PC-9 (cell line): ENCODE results near the gene ATP8B3. TPM values are rescaled to one million over a fixed set of nuclear protein-coding genes. Genes with fewer than 3 reads are reported as not detected.

Experiments
- BruUV-seq: library from RNA; stranded (reverse); fragments of 400-500 nt; replicated peaks from 2 replicates; lab custom pipeline; 2021; lab: Mats Ljungman, UMichigan
- CTCF ChIA-PET: fragments of 300-600 bp; sonication (Branson Sonifier 250); formaldehyde crosslinking; loops from one replicate; lab custom pipeline; 2022; ENCODE audit warnings: antibody characterized with exemption; lab: Charles Lee
- POLR2A ChIA-PET: fragments of 300-600 bp; sonication (Branson Sonifier 250); formaldehyde crosslinking; loops from one replicate; lab custom pipeline; 2022; ENCODE audit warnings: antibody characterized with exemption; ENCODE audit not compliant: unreplicated experiment; lab: Charles Lee
- DNase-seq, 2 experiments: peaks; one replicate each; pipeline versions ENCODE4 v3.0.0 to v3.0.0-alpha.2; 2015 to 2022; ENCODE audit warnings: mixed read lengths in 1 of 2
- H2AFZ ChIP-seq: fragments of 200-600 bp; sonication (generic); 2 replicates; pipeline ENCODE4 v1.8.1; 2017; ENCODE audit warnings: antibody characterized with exemption
- H3F3A ChIP-seq: fragments of 200-600 bp; sonication (generic); 2 replicates; pipeline ENCODE4 v1.8.1; 2017; ENCODE audit warnings: antibody characterized with exemption, mild to moderate bottlenecking, low read depth; ENCODE audit not compliant: insufficient read depth
- H3K27ac ChIP-seq: fragments of 200-600 bp; sonication (generic); 2 replicates; pipeline ENCODE4 v1.6.1; 2016; ENCODE audit warnings: mixed run types
- H3K27me3 ChIP-seq: fragments of 200-600 bp; sonication (generic); 2 replicates; pipeline ENCODE4 v1.6.1; 2016; ENCODE audit warnings: low read depth, mixed run types; ENCODE audit not compliant: insufficient read depth
- H3K36me3 ChIP-seq: fragments of 200-600 bp; sonication (generic); 2 replicates; pipeline ENCODE4 v1.6.1; 2016; ENCODE audit warnings: low read depth, mixed run types
- H3K4me1 ChIP-seq: fragments of 200-600 bp; sonication (generic); replicated peaks from 2 replicates; pipeline ENCODE4 v1.6.1; 2016; ENCODE audit warnings: mixed run types; ENCODE audit not compliant: insufficient read depth
- H3K4me2 ChIP-seq: fragments of 200-600 bp; sonication (generic); 2 replicates; pipeline ENCODE4 v1.6.1; 2017; ENCODE audit warnings: mixed run types
- H3K4me3 ChIP-seq: fragments of 200-600 bp; sonication (generic); 2 replicates; pipeline ENCODE4 v1.6.1; 2016; ENCODE audit warnings: mixed run types
- H3K79me2 ChIP-seq: fragments of 200-600 bp; sonication (generic); 2 replicates; pipeline ENCODE4 v1.6.1; 2017; ENCODE audit warnings: low read depth, mixed run types
- H3K9me2 ChIP-seq: fragments of 200-600 bp; sonication (generic); 2 replicates; pipeline ENCODE4 v1.8.1; 2017; ENCODE audit warnings: mild to moderate bottlenecking; ENCODE audit not compliant: insufficient read depth
- H3K9me3 ChIP-seq: fragments of 200-600 bp; sonication (generic); 2 replicates; pipeline ENCODE4 v1.8.1; 2016; ENCODE audit warnings: low read depth; ENCODE audit not compliant: insufficient read depth
- H4K20me1 ChIP-seq: fragments of 200-600 bp; sonication (generic); 2 replicates; pipeline ENCODE4 v1.8.1; 2017; ENCODE audit not compliant: insufficient read depth
- EZH2 ChIP-seq: fragments of 200-600 bp; sonication (generic); IDR thresholded peaks from 2 replicates; pipeline ENCODE4 v1.8.0; 2017; ENCODE audit warnings: antibody characterized with exemption, low read depth
- intact Hi-C: fragments of 100-400 bp; cut with micrococcal nuclease; formaldehyde crosslinking; loops from one replicate; pipeline ENCODE4 v1.10.0; 2022; ENCODE audit not compliant: unreplicated experiment
- total RNA-seq: library from RNA; stranded (reverse); gene quantifications from 2 replicates; pipeline ENCODE4 v1.2.3, GENCODE V29; 2021
- TF ChIP-seq, protein P1 (sequence below): fragments of 200-600 bp; sonication (generic); conservative IDR thresholded peaks from 2 replicates; pipeline ENCODE4 v1.6.1; 2017; ENCODE audit warnings: mixed run types, antibody characterized with exemption, mild to moderate bottlenecking, moderate library complexity

Gene ATP8B3
- total RNA-seq, 1 experiment from 2014 or later: 8.3 TPM

GRCh38 chr19:1796395-1797142 is 15.5 kb downstream of the ATP8B3 start:
- no peak overlapping the region for H3K4me3 ChIP-seq
- no peaks in the 10 kb centered on the region for H3K9me2 ChIP-seq
- no peaks in the 10 kb centered on the region for H3K79me2 ChIP-seq
- no peaks in the 10 kb centered on the region for H3F3A ChIP-seq
- H3K4me2 ChIP-seq: no peak overlapping the region
- H2AFZ ChIP-seq: no peak overlapping the region
- H3K9me3 ChIP-seq: no peaks in the 10 kb centered on the region
- ChIA-PET POLR2A (no interaction called here), CTCF (interaction anchor here (0.6 kb wide), 1 partner anchor 251 kb away, joined by 4 read pairs; no protein-coding TSS in a partner anchor)
- no peak for DNase-seq
- no peaks in the 10 kb centered on the region for H4K20me1 ChIP-seq
- no peak overlapping the region for H3K27ac ChIP-seq
- H3K4me1 ChIP-seq: no peaks in the 10 kb centered on the region
- BruUV-seq: no TSS peak
- TF ChIP-seq, protein P1, sequence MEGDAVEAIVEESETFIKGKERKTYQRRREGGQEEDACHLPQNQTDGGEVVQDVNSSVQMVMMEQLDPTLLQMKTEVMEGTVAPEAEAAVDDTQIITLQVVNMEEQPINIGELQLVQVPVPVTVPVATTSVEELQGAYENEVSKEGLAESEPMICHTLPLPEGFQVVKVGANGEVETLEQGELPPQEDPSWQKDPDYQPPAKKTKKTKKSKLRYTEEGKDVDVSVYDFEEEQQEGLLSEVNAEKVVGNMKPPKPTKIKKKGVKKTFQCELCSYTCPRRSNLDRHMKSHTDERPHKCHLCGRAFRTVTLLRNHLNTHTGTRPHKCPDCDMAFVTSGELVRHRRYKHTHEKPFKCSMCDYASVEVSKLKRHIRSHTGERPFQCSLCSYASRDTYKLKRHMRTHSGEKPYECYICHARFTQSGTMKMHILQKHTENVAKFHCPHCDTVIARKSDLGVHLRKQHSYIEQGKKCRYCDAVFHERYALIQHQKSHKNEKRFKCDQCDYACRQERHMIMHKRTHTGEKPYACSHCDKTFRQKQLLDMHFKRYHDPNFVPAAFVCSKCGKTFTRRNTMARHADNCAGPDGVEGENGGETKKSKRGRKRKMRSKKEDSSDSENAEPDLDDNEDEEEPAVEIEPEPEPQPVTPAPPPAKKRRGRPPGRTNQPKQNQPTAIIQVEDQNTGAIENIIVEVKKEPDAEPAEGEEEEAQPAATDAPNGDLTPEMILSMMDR: no peak
- TF ChIP-seq EZH2: no peak
- H3K27me3 ChIP-seq: no peaks in the 10 kb centered on the region; the same call in 1 of the 2 replicates
- intact Hi-C loops: loop anchor here (5.0 to 10.0 kb wide), 2 partner anchors 189 to 252 kb away; partner anchors contain the start of gene UQCR11
- no peaks in the 10 kb centered on the region for H3K36me3 ChIP-seq

- H3K4me2 ChIP-seq: no peak overlapping the region
- H3K4me1 ChIP-seq: no peaks in the 10 kb centered on the region
- H3K79me2 ChIP-seq: no peaks in the 10 kb centered on the region
- no peaks in the 10 kb centered on the region for H3K36me3 ChIP-seq
- no peak overlapping the region for H3K4me3 ChIP-seq
- no peak for DNase-seq
- no peak overlapping the region for H2AFZ ChIP-seq
- no peaks in the 10 kb centered on the region for H3K9me3 ChIP-seq
- H3F3A ChIP-seq: no peaks in the 10 kb centered on the region
- ChIA-PET POLR2A (no interaction called here), CTCF (interaction anchor here (0.6 to 0.7 kb wide), 2 partner anchors 17 to 62 kb away, joined by 3 to 12 read pairs; no protein-coding TSS in a partner anchor)
- no peak overlapping the region for H3K27ac ChIP-seq
- H3K9me2 ChIP-seq: no peaks in the 10 kb centered on the region
- H3K27me3 ChIP-seq: no peaks in the 10 kb centered on the region; the same call in 1 of the 2 replicates
- no peaks in the 10 kb centered on the region for H4K20me1 ChIP-seq
- BruUV-seq: no TSS peak
- intact Hi-C loops: loop anchor here (1.0 to 10.0 kb wide), 3 partner anchors 122 to 250 kb away; partner anchors contain the start of gene UQCR11
- TF ChIP-seq EZH2: no peak
- TF ChIP-seq, protein P1: no peak
Measured at GRCh38 chr19:1794424-1795172, 17.5 kb downstream of the ATP8B3 start.

- POLR2A ChIA-PET: no interaction called here
- H3K9me2 ChIP-seq: no peaks in the 10 kb centered on the region
- CTCF ChIA-PET: no interaction called here
Measured at GRCh38 chr19:1791879-1792278, 20.2 kb downstream of the ATP8B3 start.

More at GRCh38 chr19:1791879-1792278, 20.2 kb downstream of the ATP8B3 start:
- H3K4me2 ChIP-seq: no peak overlapping the region
- intact Hi-C loops: loop anchor here (10.0 kb wide), 1 partner anchor 247 kb away; no protein-coding TSS in a partner anchor
- no peaks in the 10 kb centered on the region for H4K20me1 ChIP-seq
- H2AFZ ChIP-seq: no peak overlapping the region
- no peak for DNase-seq
- H3F3A ChIP-seq: no peaks in the 10 kb centered on the region
- H3K27ac ChIP-seq: no peak overlapping the region
- TF ChIP-seq, protein P1: no peak
- no peak for TF ChIP-seq EZH2
- H3K9me3 ChIP-seq: no peaks in the 10 kb centered on the region
- H3K79me2 ChIP-seq: no peaks in the 10 kb centered on the region
- H3K4me3 ChIP-seq: no peak overlapping the region
- BruUV-seq: no TSS peak
- no peaks in the 10 kb centered on the region for H3K36me3 ChIP-seq
- no peaks in the 10 kb centered on the region; the same call in 1 of the 2 replicates for H3K27me3 ChIP-seq
- H3K4me1 ChIP-seq: no peaks in the 10 kb centered on the region
